HG02759 (cell line): ENCODE results near the gene PLD5.
"Not testable (repeated sequence)": the region's sequence is repeated elsewhere in the genome, so short reads cannot be mapped to it uniquely, and the experiment has no call there.

Source experiments
- ATAC-seq: cut with Tn5 transposase; IDR thresholded peaks from one replicate; pipeline ENCODE4 v1.9.1; 2021; ENCODE audit warnings: mild to moderate bottlenecking, moderate library complexity; ENCODE audit not compliant: unreplicated experiment

PLD5 gene

GRCh38 chr1:242288067-242288466 lies 236.4 kb downstream of the PLD5 start:
- not testable (repeated sequence) for ATAC-seq

DNA sequence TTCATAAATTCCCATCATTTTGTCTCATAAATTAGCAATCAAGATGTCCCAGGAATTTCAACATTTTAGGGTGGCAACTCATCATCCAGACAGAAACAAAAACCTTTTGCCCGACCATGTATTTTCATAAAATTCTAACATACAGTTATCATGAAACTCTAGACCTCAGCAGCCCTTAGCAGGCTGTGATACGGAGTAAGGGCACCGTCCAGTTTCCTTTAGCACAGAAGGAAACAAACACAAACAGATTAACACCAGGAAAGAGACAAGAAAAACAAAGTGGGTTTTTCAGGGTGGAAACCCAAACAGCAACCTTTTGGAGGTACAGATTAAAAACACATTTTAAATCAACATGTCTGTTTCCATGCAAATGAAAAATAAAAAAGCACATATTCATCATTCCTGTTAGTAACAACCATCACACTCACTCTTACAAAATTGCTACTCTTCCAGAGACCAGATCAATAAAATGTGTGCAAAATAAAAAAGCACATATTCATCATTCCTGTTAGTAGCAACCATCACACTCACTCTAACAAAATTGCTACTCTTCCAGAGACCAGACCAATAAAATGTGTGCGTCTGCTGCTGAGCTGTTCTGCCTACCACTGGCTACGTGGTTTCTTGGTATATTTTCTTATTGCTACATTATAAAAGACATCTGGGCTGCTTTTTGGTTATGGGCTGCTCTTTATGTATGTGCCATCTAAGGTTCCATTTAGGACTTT lies 241.6 kb downstream of the PLD5 start:
- ATAC-seq: not testable (repeated sequence)

DNA sequence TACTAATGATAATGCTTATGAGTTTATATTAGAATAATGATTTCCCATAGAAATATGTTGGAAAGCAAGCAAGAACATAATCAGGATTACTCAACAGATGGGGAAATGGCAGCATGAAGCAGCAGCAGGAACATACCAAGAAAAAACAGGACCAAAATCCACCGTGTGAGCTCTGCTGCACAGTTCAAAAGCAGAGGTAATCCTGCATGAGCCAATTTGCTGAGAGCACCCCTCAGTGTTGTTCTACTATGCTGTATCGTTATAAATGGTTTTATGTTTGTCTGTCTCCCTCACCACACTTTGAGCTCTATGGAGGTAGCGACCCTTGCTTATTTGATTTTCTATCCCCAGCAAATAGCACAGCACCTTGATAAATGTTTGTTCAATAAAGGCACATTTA lies 246.1 kb downstream of the PLD5 start:
- ATAC-seq: not testable (repeated sequence)

DNA sequence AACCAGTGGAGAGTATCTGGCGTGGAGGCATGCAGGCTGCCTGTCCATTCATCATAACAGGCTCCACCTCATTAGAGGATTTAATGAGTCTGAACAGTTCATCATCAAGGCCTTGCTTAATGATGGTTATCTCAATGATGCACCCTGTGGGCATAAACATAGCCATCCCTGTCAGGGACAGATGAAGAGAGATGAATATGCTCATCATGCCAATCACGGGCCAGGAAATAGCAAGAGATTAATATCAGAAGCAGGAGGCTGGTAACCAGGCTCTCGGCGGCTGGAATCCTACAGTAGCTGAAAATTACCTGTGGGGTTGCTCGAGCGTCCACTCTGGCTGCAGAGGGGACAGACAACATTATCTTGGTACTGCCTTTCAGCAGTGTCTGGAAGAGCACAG lies 247.7 kb downstream of the PLD5 start:
- ATAC-seq: not testable (repeated sequence)

DNA sequence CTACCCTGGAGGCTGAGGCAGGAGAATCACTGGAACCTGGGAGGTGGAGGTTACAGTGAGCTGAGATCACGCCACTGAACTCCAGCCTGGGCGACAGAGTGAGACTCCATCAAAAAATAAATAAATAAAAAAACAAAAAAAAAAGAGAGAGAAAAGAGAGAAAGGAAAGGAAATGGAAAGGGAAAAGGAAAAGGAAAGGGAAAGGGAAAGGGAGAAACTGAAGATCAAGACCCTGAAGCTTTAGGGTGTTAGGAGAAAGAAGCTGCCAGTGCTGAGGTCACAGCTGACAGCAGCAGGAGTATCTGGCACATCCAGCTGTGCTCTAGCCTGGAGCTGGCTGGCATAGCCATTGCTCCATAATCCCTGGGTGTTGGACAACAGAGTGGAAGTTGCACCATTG lies 257.5 kb downstream of the PLD5 start:
- ATAC-seq: not testable (repeated sequence)

- ATAC-seq: not testable (repeated sequence)
Observed at GRCh38 chr1:242264419-242264818, 260.1 kb downstream of the PLD5 start.

DNA sequence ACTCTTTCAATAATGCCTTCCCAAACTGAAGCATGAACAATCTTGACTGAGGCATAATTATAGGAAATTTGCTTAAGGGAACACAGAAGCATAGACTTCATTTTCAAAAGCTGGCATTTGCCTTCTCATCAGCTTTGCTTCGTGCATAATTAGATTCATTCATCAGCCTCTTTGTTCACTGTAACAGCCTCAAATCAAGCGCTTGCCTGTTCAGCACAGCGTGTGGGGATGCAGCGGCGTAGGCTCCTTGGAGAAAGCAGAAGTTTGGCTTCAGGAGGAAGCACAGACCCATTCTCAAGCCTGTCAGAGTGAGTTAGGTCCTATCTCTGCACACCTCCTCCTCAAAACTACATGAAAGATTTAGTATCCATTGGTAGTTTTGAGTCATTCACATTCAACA lies 279.2 kb downstream of the PLD5 start:
- no peak for ATAC-seq

DNA sequence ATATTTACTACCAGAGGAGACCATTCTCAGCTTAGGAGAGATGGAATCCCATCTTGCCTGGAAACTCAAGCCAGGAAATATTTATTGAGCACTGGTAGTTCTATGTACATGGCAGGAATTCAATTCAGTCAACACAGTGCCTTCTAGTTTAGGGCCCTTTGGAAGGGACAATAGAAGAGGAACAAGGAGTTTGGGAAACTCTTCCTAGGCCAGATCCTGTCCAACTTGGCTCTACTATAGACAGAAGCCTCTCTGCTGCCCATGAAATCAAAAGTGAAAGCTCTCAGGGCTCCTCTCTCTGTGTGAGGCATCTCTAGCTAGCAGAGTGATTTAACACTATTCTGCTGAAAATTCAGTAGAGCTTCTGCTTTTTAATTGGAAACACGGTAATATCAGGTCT lies 281.0 kb downstream of the PLD5 start:
- peak; percentile 95 for ATAC-seq

DNA sequence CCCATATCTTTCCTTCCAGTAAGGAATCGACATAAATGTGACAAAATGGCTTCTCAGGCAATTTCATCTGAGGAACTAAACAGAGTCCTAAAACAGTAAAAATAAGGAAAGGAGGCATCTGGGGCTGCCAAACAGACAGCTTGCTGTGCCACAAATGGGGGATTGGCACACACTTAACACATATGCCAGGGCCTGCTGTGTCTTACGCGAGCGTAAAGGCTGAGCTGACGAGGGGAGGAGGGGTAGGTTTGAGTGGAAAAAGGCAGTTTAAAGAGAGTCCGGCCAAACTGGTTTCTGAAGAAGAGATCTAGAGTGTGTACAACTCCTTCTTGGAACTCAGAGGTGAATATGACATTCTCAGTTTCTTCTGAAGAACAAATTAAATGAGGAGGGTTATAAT lies 281.5 kb downstream of the PLD5 start:
- peak; percentile 21 for ATAC-seq

- ATAC-seq: no peak
Observed at GRCh38 chr1:242241936-242242335, 282.6 kb downstream of the PLD5 start.

GRCh38 chr1:242240691-242241090 lies 283.8 kb downstream of the PLD5 start:
- no peak for ATAC-seq

- ATAC-seq: no peak
Observed at GRCh38 chr1:242240077-242240476, 284.4 kb downstream of the PLD5 start.

DNA sequence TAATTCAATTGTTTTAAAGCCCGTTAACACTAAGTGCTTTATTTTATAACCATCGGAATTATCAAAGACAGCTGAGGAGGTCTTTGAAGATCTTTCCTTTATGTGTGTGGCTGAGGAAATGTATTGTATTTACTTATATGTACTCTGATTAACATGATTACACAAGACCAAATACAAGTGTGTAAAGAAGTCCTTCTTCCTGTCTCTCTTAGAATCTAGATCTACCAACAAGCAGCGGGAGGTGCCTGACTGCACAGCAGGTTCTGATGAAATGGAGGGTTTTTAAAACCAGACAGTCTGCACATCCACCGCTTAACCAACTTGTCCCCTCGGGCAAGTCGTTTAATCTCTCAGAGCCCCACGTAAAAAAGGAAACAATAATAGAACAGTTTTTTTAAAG lies 285.1 kb downstream of the PLD5 start:
- no peak for ATAC-seq

- no peak for ATAC-seq
Observed at GRCh38 chr1:242237051-242237450, 287.4 kb downstream of the PLD5 start.

GRCh38 chr1:242228991-242229390 lies 295.5 kb downstream of the PLD5 start:
- no peak for ATAC-seq

DNA sequence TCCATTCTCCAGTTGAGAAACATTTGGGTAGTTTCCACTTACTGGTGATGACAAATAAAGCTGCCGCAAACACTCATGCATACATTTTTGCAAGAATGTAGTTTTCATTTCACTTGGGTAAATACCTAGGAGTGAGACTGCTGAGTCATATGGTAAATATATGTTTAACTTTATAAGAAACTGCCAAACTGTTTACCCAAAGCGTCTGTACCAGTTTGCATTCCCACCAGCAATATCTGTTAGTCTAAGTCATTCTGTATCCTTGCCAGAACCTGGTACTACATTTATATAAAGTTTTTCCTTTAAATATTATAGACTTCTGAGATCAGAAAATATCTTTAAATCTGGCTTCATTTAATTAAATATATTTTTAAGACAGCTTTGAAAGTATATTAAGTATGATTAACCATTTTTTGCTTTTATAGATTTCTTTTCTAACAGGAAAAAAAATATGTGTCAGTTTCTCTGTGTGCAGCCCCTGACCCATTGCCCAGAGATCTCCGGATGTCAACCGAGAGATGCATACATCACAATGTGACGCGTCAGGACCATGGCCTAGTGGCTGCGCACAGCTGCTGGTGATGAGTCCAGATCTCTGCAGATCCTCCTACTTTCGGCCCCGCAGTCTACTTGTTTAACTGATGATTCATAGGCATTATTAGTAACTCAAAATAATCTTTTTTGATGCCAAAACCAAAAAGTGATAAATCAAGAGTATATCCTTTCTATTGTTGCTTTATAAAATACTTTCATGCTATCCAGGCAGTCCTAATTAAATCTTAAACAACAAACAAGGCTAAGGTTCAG lies 298.5 kb downstream of the PLD5 start:
- ATAC-seq: peak; percentile 61

- ATAC-seq: not testable (repeated sequence)
Observed at GRCh38 chr1:242224878-242225766, 299.4 kb downstream of the PLD5 start.

- no peak for ATAC-seq
Observed at GRCh38 chr1:242224461-242224860, 300.0 kb downstream of the PLD5 start.

GRCh38 chr1:242219905-242220304 lies 304.6 kb downstream of the PLD5 start:
- ATAC-seq: no peak

DNA sequence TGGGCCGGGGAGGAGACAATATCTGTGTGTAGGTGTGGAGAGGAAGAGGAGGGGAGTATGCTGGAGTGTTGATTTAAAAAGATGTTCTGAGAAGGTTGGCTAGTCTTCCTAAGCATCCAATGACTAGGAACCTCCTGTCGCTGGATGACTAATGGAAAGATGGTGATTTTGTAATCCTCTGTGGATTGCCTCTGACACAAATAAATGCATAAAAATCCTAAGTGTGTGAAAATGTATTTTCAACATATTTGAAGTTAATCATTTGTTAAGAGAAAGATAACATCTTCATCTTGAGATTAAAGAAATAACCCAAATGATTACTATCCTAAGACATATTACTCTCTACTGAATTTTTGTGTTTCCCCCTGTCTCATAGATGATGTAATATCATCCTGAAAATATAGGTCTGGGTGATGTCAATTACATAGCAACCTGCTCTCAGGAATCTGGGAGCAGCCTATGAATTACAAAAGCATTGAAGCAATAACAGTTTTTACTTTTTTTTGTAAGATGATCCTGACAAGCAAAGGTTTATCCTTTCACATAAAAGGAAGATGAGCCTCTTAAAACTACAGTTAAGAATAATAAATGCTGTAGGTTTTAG lies 305.1 kb downstream of the PLD5 start:
- no peak for ATAC-seq

DNA sequence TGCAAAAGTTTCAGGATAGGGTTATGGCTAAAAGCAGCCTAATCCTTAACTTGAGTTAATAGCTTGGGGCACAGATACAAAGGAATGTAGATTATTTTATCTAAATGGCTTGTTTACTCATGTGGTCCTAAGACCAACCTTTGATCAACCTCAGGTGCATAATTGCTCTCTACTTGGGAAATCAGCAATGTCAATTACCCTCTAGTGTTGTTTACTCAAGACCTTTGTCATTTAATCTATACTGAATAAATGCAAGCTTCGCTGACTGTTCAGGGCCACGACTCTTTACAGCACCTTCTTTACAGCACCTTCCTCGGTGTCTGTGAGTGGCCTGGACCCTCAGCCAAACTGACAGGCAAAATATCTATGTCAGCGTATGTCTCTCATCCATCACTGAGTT lies 308.1 kb downstream of the PLD5 start:
- ATAC-seq: no peak
